ENCODE data around the gene TCF15. TPM values are rescaled to one million over a fixed set of nuclear protein-coding genes. Genes with fewer than 3 reads are reported as not detected.

TCF15 gene
- total and polyA plus RNA-seq, 4 donors = not detected

DNA sequence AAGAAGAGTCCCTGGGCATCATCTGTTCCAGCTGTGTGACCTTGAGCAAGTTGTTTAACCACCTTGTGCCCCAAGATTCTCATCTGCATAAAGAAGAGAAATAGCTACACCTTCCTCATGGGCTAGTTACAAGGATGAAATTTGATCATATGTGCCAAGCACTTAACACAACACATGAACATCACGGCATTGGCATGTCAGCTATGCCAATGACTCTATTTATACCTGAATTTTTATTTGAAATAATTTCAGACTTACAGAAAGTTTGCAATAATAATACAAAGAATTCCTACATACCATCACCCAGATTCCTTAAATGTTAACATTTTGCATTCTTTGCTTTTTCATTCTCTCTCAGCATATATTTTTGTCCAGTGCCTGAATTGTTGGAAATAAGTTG is 21.0 kb upstream of the TCF15 start (continued):
- TF ChIP-seq, protein P1, sequence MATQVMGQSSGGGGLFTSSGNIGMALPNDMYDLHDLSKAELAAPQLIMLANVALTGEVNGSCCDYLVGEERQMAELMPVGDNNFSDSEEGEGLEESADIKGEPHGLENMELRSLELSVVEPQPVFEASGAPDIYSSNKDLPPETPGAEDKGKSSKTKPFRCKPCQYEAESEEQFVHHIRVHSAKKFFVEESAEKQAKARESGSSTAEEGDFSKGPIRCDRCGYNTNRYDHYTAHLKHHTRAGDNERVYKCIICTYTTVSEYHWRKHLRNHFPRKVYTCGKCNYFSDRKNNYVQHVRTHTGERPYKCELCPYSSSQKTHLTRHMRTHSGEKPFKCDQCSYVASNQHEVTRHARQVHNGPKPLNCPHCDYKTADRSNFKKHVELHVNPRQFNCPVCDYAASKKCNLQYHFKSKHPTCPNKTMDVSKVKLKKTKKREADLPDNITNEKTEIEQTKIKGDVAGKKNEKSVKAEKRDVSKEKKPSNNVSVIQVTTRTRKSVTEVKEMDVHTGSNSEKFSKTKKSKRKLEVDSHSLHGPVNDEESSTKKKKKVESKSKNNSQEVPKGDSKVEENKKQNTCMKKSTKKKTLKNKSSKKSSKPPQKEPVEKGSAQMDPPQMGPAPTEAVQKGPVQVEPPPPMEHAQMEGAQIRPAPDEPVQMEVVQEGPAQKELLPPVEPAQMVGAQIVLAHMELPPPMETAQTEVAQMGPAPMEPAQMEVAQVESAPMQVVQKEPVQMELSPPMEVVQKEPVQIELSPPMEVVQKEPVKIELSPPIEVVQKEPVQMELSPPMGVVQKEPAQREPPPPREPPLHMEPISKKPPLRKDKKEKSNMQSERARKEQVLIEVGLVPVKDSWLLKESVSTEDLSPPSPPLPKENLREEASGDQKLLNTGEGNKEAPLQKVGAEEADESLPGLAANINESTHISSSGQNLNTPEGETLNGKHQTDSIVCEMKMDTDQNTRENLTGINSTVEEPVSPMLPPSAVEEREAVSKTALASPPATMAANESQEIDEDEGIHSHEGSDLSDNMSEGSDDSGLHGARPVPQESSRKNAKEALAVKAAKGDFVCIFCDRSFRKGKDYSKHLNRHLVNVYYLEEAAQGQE (IDR thresholded peaks at IDR 0.05) = no peak
- no peak for TF ChIP-seq NR2F2 (IDR thresholded peaks at IDR 0.05)
- TF ChIP-seq, protein P2, sequence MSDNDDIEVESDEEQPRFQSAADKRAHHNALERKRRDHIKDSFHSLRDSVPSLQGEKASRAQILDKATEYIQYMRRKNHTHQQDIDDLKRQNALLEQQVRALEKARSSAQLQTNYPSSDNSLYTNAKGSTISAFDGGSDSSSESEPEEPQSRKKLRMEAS (IDR thresholded peaks at IDR 0.05) = no peak

DNA sequence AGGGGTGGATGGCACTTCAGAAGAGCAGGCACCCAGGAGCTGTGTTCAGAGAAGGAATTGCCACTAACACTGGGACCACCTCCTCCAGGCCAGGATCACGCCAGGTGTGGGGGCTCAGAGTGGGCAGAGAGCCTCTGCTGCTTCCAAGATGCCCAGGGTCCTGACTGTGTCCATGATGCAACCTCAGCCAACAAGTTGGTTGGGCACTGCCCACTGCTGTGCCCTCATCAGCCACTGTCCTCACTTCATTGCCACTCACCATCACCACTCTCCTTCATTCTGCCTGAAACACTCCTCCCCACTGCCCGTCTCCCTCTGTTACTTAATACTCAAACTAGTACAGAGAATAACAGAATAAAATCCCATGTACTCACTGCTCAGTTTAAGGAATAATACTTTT is 16.5 kb upstream of the TCF15 start:
- H3K36me3 ChIP-seq (ENCODE audit: control insufficient read depth in 4 of 4, insufficient read depth in 3 of 4, low read depth in 1 of 4, low read length in 3 of 4) = no peaks in the 10 kb centered on the region
- no peak overlapping the region for H3K9ac ChIP-seq (ENCODE audit: low read depth in 1 of 2, low read length in 2 of 2)
- no peak overlapping the region for H3K4me3 ChIP-seq (ENCODE audit: low read depth in 1 of 3, low read length in 3 of 3)
- no peak overlapping the region for H3K27ac ChIP-seq (ENCODE audit: low read depth in 1 of 2, low read length in 2 of 2)
- no peaks in the 10 kb centered on the region for H3K27me3 ChIP-seq (ENCODE audit: control insufficient read depth in 4 of 4, insufficient read depth in 4 of 4, low read length in 3 of 4)
- no peak for DNase-seq (ENCODE audit: low spot score)
- H3K4me1 ChIP-seq (ENCODE audit: control insufficient read depth in 4 of 4, insufficient read depth in 4 of 4, low read length in 3 of 4) = no peaks in the 10 kb centered on the region
- peaks cover 0 to 2% (median 0%) of the 10 kb centered on the region in 4 donors for H3K9me3 ChIP-seq (ENCODE audit: control insufficient read depth in 4 of 4, low read length in 3 of 4)
- TF ChIP-seq GABPA (IDR thresholded peaks at IDR 0.05 in 1 of 2, conservative IDR thresholded peaks at IDR 0.05 in 1 of 2) = no peak
- TF ChIP-seq, protein P1 (IDR thresholded peaks at IDR 0.05) = no peak
- no peak for TF ChIP-seq TAF1 (conservative IDR thresholded peaks at IDR 0.05)
- TF ChIP-seq FOXA2 (IDR thresholded peaks at IDR 0.05) = no peak
- no peak for TF ChIP-seq HNF4A (conservative IDR thresholded peaks at IDR 0.05)
- no peak for TF ChIP-seq RAD21 (IDR thresholded peaks at IDR 0.05)
- TF ChIP-seq, protein P3, sequence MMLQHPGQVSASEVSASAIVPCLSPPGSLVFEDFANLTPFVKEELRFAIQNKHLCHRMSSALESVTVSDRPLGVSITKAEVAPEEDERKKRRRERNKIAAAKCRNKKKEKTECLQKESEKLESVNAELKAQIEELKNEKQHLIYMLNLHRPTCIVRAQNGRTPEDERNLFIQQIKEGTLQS (IDR thresholded peaks at IDR 0.05) = no peak
- TF ChIP-seq, protein P2 (IDR thresholded peaks at IDR 0.05) = no peak
- no peak for TF ChIP-seq HNF4G (IDR thresholded peaks at IDR 0.05)
- TF ChIP-seq NR2F2 (IDR thresholded peaks at IDR 0.05) = no peak
- TF ChIP-seq, protein P4, sequence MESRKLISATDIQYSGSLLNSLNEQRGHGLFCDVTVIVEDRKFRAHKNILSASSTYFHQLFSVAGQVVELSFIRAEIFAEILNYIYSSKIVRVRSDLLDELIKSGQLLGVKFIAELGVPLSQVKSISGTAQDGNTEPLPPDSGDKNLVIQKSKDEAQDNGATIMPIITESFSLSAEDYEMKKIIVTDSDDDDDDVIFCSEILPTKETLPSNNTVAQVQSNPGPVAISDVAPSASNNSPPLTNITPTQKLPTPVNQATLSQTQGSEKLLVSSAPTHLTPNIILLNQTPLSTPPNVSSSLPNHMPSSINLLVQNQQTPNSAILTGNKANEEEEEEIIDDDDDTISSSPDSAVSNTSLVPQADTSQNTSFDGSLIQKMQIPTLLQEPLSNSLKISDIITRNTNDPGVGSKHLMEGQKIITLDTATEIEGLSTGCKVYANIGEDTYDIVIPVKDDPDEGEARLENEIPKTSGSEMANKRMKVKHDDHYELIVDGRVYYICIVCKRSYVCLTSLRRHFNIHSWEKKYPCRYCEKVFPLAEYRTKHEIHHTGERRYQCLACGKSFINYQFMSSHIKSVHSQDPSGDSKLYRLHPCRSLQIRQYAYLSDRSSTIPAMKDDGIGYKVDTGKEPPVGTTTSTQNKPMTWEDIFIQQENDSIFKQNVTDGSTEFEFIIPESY (IDR thresholded peaks at IDR 0.05) = no peak
- TF ChIP-seq SP1 (IDR thresholded peaks at IDR 0.05) = no peak
- TF ChIP-seq FOXA1 (IDR thresholded peaks at IDR 0.05) = no peak
- TF ChIP-seq, protein P5, sequence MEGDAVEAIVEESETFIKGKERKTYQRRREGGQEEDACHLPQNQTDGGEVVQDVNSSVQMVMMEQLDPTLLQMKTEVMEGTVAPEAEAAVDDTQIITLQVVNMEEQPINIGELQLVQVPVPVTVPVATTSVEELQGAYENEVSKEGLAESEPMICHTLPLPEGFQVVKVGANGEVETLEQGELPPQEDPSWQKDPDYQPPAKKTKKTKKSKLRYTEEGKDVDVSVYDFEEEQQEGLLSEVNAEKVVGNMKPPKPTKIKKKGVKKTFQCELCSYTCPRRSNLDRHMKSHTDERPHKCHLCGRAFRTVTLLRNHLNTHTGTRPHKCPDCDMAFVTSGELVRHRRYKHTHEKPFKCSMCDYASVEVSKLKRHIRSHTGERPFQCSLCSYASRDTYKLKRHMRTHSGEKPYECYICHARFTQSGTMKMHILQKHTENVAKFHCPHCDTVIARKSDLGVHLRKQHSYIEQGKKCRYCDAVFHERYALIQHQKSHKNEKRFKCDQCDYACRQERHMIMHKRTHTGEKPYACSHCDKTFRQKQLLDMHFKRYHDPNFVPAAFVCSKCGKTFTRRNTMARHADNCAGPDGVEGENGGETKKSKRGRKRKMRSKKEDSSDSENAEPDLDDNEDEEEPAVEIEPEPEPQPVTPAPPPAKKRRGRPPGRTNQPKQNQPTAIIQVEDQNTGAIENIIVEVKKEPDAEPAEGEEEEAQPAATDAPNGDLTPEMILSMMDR (IDR thresholded peaks at IDR 0.05; ENCODE audit: low read depth, low read length, missing input control) = no peak
- no peak for TF ChIP-seq EGR1 (IDR thresholded peaks at IDR 0.05; ENCODE audit: low read depth in 2 of 2)
- 73% methylated on average over 2 of the region's 2 CpGs for WGBS
